ENCODE measurements around the gene FOXJ3. TPM values are rescaled to one million over a fixed set of nuclear protein-coding genes. Genes with fewer than 3 reads are reported as not detected.

Gene FOXJ3
- total and polyA plus RNA-seq, 2 donors (not counting 1 experiment from before 2014, with no cell fraction given): 15.4 to 76.4 TPM

DNA sequence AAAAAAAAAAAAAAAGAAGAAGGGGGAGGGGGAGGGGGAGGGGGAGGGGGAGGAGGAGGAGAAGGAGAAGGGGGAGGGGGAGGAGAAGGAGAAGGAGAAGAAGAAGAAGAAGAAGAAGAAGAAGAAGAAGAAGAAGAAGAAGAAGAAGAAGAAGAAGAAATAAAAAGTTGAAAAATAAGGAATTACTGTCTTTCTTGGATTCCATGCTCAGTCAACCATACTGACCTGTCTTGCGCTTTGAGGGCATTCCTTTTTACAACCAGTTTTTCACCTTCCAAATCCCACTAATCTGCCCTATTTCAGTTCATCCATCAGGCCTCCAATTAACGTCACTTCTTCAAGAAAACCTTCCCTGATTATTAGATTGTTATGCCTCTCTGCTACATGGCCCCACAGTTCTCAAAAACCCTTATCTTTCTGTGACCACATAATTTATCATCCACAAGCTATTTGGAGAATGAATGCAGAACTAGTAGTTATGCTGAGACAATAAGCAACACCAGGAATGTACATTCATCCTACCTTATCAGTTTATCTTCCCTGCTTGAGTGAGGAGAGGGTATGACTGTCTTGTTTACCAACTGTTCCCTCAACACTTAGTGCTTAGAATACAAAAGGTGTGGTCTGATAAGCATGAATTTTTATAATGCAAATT is 113.0 kb downstream of the FOXJ3 start:
- Mint-ChIP-seq H3K4me3 (no peak overlapping the region), H3K27ac (no peak overlapping the region), H3K9me3 (ENCODE audit: insufficient read depth) (no peaks in the 10 kb centered on the region), H3K4me1 (peaks cover 18% of the 10 kb centered on the region), H3K27me3 (no peaks in the 10 kb centered on the region)
- ChIA-PET CTCF (no interaction called here), POLR2A (no interaction called here)
- H3K9ac ChIP-seq (ENCODE audit: low read length): no peak overlapping the region
- ATAC-seq (ENCODE audit: low read depth): no peak
- peak overlapping the region in 1 of 2 donors; percentile 35 for H3K27ac ChIP-seq (ENCODE audit: low read length in 2 of 2)
- H3K79me2 ChIP-seq (ENCODE audit: control insufficient read depth, insufficient read depth, low read length): peaks cover 9% of the 10 kb centered on the region
- peaks cover 15% of the 10 kb centered on the region for H4K20me1 ChIP-seq (ENCODE audit: control insufficient read depth, insufficient read depth, low read length, poor library complexity, severe bottlenecking)
- 100% methylated on average over 1 of the region's 2 CpGs for WGBS (ENCODE audit: insufficient coverage)
- no peaks in the 10 kb centered on the region for H3K9me3 ChIP-seq (ENCODE audit: control extremely low read depth in 1 of 3, control insufficient read depth in 2 of 3, insufficient read depth in 1 of 3, low read length in 2 of 3)
- DNase-seq: no peak
- H3K4me3 ChIP-seq (ENCODE audit: control extremely low read depth in 1 of 5, extremely low read depth in 1 of 5, insufficient read depth in 1 of 5, low read depth in 2 of 5, low read length in 4 of 5): no peak overlapping the region
- intact Hi-C loops (cut with micrococcal nuclease): no loop called here
- H3K27me3 ChIP-seq (replicated peaks in 1 of 4; ENCODE audit: control extremely low read depth in 1 of 4, control insufficient read depth in 3 of 4, insufficient read depth in 4 of 4, low read length in 3 of 4): no peaks in the 10 kb centered on the region
- no peak for TF ChIP-seq EZH2 (IDR thresholded peaks at IDR 0.05; ENCODE audit: borderline replicate concordance, insufficient read depth, low read depth, low read length, poor library complexity, severe bottlenecking)
- H2AFZ ChIP-seq (ENCODE audit: insufficient read depth, low read depth, low read length, poor library complexity, severe bottlenecking): no peak overlapping the region
- no peaks in the 10 kb centered on the region for H3K4me1 ChIP-seq (ENCODE audit: control insufficient read depth in 2 of 2, insufficient read depth in 2 of 2, low read length in 2 of 2)
- H3K36me3 ChIP-seq (replicated peaks in 1 of 2; ENCODE audit: control extremely low read depth in 1 of 2, control insufficient read depth in 1 of 2, extremely low read depth in 1 of 2, insufficient read depth in 2 of 2, low read length in 1 of 2): no peaks in the 10 kb centered on the region
- no peak overlapping the region for H3K4me2 ChIP-seq (replicated peaks; ENCODE audit: low read depth, low read length, poor library complexity, severe bottlenecking)

DNA sequence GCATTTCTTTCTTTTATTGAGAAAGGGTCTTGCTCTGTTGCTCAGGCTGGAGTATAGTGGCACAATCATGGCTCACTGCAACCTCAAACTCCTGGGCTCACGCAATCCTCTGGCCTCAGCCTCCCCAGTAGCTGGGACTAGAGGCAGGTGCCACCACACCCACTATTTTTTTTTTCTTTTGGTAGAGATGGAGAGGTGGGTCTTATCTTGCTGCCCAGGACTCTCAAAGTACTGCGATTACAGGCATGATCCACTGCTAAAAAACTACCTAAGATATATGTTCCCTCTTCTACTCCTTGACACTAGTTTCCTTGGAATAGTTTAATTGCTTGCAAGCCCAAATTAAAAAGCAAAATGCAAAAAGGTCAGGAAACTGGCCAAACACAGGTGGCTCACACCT is 113.6 kb downstream of the FOXJ3 start:
- Histone ChIP-seq H4K20me1 (ENCODE audit: control insufficient read depth, insufficient read depth, low read length, poor library complexity, severe bottlenecking) (peaks cover 15% of the 10 kb centered on the region), H2AFZ (ENCODE audit: insufficient read depth, low read depth, low read length, poor library complexity, severe bottlenecking) (no peak overlapping the region), H3K79me2 (ENCODE audit: control insufficient read depth, insufficient read depth, low read length) (peaks cover 9% of the 10 kb centered on the region), H3K27ac (ENCODE audit: low read length in 2 of 2) (no peak overlapping the region), H3K9ac (ENCODE audit: low read length) (no peak overlapping the region), H3K9me3 (ENCODE audit: control extremely low read depth in 1 of 3, control insufficient read depth in 2 of 3, insufficient read depth in 1 of 3, low read length in 2 of 3) (no peaks in the 10 kb centered on the region), H3K4me1 (ENCODE audit: control insufficient read depth in 2 of 2, insufficient read depth in 2 of 2, low read length in 2 of 2) (no peaks in the 10 kb centered on the region), H3K27me3 (replicated peaks in 1 of 4; ENCODE audit: control extremely low read depth in 1 of 4, control insufficient read depth in 3 of 4, insufficient read depth in 4 of 4, low read length in 3 of 4) (no peaks in the 10 kb centered on the region), H3K4me3 (ENCODE audit: control extremely low read depth in 1 of 5, extremely low read depth in 1 of 5, insufficient read depth in 1 of 5, low read depth in 2 of 5, low read length in 4 of 5) (no peak overlapping the region), H3K36me3 (replicated peaks in 1 of 2; ENCODE audit: control extremely low read depth in 1 of 2, control insufficient read depth in 1 of 2, extremely low read depth in 1 of 2, insufficient read depth in 2 of 2, low read length in 1 of 2) (no peaks in the 10 kb centered on the region), H3K4me2 (replicated peaks; ENCODE audit: low read depth, low read length, poor library complexity, severe bottlenecking) (no peak overlapping the region)
- Mint-ChIP-seq H3K4me1 (peaks cover 18% of the 10 kb centered on the region), H3K4me3 (no peak overlapping the region), H3K27me3 (no peaks in the 10 kb centered on the region), H3K9me3 (ENCODE audit: insufficient read depth) (no peaks in the 10 kb centered on the region), H3K27ac (no peak overlapping the region)
- WGBS (ENCODE audit: insufficient coverage): no CpG with 5 or more reads among the region's 2 CpGs
- intact Hi-C loops (cut with micrococcal nuclease): no loop called here
- CTCF ChIA-PET: no interaction called here
- ATAC-seq (ENCODE audit: low read depth) (no peak), DNase-seq (no peak)
- TF ChIP-seq EZH2 (IDR thresholded peaks at IDR 0.05; ENCODE audit: borderline replicate concordance, insufficient read depth, low read depth, low read length, poor library complexity, severe bottlenecking): no peak
- TF ChIP-seq, protein P1, sequence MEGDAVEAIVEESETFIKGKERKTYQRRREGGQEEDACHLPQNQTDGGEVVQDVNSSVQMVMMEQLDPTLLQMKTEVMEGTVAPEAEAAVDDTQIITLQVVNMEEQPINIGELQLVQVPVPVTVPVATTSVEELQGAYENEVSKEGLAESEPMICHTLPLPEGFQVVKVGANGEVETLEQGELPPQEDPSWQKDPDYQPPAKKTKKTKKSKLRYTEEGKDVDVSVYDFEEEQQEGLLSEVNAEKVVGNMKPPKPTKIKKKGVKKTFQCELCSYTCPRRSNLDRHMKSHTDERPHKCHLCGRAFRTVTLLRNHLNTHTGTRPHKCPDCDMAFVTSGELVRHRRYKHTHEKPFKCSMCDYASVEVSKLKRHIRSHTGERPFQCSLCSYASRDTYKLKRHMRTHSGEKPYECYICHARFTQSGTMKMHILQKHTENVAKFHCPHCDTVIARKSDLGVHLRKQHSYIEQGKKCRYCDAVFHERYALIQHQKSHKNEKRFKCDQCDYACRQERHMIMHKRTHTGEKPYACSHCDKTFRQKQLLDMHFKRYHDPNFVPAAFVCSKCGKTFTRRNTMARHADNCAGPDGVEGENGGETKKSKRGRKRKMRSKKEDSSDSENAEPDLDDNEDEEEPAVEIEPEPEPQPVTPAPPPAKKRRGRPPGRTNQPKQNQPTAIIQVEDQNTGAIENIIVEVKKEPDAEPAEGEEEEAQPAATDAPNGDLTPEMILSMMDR (IDR thresholded peaks at IDR 0.05): no peak
- POLR2A ChIA-PET: no interaction called here
